HL-60/S4 treated with retinoic acid at 250 ng/mL for 4 days and 3 days (cell line): ENCODE data around the gene PRDM16.

Source experiments
- in situ Hi-C: fragments of 300-500 bp; cut with MboI; formaldehyde crosslinking; loops from 2 replicates; pipeline ENCODE4 v1.7.0; 2022; ENCODE audit warnings: low sequenced_read_pairs

PRDM16 gene

DNA sequence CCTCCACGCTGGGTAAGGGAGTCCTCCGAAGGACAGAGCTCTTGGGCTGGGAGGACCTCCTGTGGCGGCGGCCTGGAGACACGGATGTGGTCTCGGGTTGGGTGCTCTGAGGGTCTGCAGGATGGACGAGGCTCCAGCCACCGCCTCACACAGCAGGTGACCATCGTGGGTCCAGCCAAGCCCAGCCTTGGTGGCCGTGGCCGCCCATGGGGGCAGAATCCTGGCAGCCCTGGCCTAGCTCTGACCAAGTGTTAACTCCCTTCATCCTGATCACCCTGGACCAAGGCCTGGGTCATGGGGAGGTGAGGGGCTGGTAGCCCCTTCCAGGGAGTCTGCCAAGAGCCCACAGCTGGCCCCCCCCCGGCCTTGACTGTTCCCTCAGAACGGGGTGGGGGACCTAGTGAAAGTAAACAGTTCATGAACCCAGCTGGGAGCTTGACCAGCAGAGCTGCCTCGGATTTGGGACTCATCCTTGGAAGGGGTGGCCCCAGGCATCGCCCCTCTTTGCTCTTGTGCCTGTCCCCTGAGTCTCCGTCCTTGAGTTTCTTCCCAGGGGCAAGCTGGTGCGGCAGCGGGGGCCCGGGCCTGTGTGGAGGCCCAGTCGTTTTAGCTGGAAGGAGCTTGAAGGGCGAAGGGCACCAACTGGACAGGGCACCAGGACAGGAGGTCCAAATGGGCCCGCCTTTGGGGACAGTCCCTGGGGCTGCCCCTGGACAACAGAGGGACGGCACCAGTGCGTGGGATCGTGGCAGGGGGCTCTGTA, 403.3 kb downstream of the PRDM16 start:
- in situ Hi-C loops = no loop called here

- in situ Hi-C loops = no loop called here
Measured at GRCh38 chr1:3472906-3473305, 403.9 kb downstream of the PRDM16 start.

- in situ Hi-C loops = no loop called here
Measured at GRCh38 chr1:3473381-3473844, 404.4 kb downstream of the PRDM16 start.

DNA sequence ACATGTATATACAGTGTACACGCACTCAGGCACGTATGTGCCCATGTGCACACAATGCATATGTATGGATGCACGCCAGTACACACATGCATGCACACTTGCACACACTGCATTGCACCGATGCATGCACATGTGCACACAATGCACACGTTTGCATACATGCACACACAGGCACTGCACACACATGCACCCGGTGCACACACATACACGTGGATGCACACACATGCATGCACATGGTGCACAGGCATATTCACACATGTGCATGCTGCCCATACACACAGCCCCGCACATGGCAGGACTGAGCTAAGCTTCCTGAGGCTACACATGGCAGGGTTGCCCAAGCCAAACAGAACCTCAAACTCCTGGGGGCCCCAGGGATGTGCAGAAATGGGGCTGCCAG, 405.0 kb downstream of the PRDM16 start:
- in situ Hi-C loops = no loop called here

- in situ Hi-C loops = no loop called here
Measured at GRCh38 chr1:3474421-3474820, 405.4 kb downstream of the PRDM16 start.

- in situ Hi-C loops = no loop called here
Measured at GRCh38 chr1:3475839-3476573, 407.0 kb downstream of the PRDM16 start.

- in situ Hi-C loops = no loop called here
Measured at GRCh38 chr1:3476666-3477065, 407.7 kb downstream of the PRDM16 start.

- in situ Hi-C loops = no loop called here
Measured at GRCh38 chr1:3477241-3477995, 408.4 kb downstream of the PRDM16 start.

- in situ Hi-C loops = no loop called here
Measured at GRCh38 chr1:3478187-3478586, 409.2 kb downstream of the PRDM16 start.

DNA sequence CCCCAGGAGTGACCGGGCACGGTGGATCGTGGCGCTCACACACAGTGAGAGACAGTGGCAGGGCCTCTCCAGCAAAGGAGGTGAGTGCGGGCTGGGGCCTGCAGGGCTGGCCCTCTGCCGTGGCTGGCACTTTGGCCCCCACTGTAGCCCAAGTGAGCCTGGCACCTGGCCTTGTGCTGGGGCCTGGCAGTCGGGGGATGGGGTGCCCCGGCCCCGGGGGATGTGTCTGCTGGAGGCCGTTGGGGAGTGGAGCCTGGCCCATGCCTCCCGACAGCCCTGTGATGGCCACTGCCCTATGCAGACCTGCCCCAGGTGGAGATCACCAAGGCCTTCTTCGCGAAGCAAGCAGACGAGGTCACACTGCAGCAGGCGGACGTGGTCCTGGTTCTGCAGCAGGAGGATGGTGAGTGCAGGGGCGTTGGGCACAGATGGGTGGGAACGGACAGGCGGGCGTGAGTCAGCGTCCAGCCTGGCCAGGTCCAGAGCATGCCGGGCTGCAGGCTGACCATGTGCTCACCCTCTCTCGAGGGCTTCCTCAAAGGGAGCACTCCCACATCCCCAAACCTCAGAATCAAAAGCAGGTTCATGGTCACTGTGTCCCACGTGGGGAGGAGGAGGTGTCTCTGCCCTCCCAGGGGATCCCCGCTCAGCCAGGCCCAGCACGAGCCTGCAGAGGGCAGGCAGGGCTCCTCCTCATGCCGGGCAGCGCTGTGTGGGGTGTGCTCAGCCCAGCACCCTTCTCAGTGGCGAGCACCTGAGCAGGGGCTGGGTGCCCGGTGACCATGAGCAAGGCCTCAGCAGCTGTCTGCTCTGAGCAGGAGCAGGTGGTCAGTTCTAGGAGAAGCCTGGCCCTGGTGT, 410.7 kb downstream of the PRDM16 start:
- in situ Hi-C loops = no loop called here

GRCh38 chr1:3480369-3480719, 411.3 kb downstream of the PRDM16 start:
- in situ Hi-C loops = no loop called here

DNA sequence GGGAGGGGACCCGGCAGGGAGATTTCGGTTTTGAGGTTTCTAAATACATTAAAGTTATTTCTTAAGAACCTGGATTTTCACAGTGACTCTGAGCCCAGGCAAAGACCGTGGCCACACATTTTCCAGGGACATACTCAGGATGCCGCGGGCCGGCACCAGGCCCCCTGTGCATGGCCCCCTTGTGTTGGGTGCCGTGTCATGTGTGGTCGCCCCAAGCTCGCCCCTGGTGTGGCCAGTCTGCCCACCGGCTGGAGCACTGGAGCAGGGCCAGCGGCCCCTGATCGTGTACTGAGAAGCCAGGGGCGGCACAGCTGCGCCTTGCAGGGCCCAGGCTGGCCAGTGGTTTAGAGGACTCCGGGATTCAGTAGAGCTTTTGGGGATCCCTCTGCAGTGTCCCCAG, 412.0 kb downstream of the PRDM16 start:
- in situ Hi-C loops = no loop called here

- in situ Hi-C loops = no loop called here
Measured at GRCh38 chr1:3481836-3482375, 412.9 kb downstream of the PRDM16 start.

- in situ Hi-C loops = no loop called here
Measured at GRCh38 chr1:3482378-3482849, 413.4 kb downstream of the PRDM16 start.

DNA sequence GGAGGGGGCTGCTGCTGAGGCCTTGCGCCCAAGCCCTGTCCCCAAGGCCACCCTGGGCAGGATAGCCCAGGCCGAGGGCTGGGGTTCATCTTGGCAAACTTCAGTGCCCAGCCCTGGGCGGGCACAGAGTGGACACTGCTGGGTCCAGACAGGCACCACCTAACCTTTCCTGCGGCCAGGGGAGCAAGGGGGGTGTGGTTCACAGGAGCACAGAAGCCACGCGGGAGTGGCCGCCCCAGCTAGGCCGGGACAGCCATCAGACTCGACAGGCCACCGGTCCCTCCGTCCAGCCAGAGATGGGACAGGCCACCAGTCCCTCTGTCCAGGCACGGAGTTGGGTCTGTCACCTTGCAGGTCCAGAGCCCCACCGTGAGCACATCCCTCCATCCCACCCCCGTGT, 414.4 kb downstream of the PRDM16 start:
- in situ Hi-C loops = no loop called here

DNA sequence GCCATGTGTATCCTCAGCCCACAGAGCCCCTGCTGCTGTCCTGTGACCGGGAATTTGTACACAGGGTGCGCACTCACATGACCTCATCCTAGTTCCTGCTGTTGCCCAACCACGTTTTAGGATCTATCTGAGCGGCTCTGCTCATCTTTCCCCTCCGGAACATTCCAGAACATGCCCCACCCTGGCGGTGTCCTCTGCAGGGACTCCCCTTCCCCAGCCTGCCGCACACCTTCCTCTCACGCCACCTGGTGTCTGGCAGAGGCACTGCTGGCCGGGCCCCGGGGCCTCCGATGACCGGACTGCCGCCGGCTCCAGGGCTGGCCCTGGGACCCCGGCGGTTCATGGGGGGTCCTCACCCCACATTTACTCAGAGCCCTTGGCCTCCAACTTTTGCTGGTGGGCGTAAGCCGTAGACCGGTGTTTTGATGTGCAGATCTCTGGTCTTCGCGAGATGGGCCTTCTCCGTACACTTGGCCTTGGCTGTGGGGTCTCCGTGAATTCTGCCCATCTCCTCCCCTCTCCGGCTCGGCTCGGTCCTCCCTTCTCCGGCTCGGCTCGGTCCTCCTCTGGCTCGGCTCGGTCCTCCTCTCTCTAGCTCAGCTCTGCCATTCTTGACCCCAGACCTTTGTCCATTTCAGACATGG, 414.9 kb downstream of the PRDM16 start:
- in situ Hi-C loops = no loop called here

DNA sequence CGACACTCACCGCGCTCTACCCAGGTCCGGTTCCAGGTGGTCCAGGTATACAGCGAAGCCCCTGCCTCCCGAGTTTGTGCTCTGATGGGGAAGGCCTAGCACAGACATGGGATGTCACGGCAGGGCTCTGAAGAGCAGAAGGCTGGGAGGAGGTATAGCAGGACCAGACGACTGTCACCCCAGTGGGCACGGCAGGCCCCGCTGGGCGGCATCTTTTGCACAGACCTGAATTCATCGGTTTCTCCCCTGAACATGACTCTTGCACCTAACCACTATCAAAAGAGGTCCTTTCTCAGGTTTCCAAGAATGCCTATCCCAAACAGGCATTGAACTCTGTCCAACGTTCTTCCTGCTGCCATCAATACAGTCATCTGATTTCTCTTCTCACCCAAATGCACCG, 416.0 kb downstream of the PRDM16 start:
- in situ Hi-C loops = no loop called here
